Gastrocnemius medialis (tissue), 4 donors: Measurements from ENCODE around the gene CEACAM3. TPM values are rescaled to one million over a fixed set of nuclear protein-coding genes. Genes with fewer than 3 reads are reported as not detected.
A peak's percentile ranks its signal among the peaks of the same experiment; 100 is the strongest.
"Not testable (repeated sequence)": the region's sequence is repeated elsewhere in the genome, so short reads cannot be mapped to it uniquely, and the experiment has no call there.

Experiments
- ATAC-seq, 2 donors: fragments of 150-250 bp; one replicate each; pipeline ENCODE4 v1.9.1; 2016
- DNase-seq, 2 donors: peaks; one replicate each; pipeline ENCODE4 v3.0.0-alpha.2; 2019
- H3K27ac ChIP-seq, 4 donors: fragments of 200-600 bp; sonication (generic); 1 replicate in 1 of 4; 2 replicates in 3 of 4; pipeline ENCODE4 v1.5.1; 2016 to 2018; ENCODE audit warnings: mild to moderate bottlenecking in 2 of 4, moderate library complexity in 1 of 4
- H3K27me3 ChIP-seq, 3 donors: fragments of 200-600 bp; sonication (generic) in 2 of 3; 1 replicate in 1 of 3; 2 replicates in 2 of 3; pipeline versions ENCODE4 v1.5.1 to v1.6.0; 2016 to 2019; ENCODE audit warnings: mild to moderate bottlenecking in 1 of 3, moderate library complexity in 1 of 3
- H3K36me3 ChIP-seq, 2 donors: fragments of 200-600 bp; sonication (generic) in 1 of 2; one replicate each; pipeline ENCODE4 v1.5.1; 2017 to 2018
- H3K4me1 ChIP-seq, 2 donors: fragments of 200-600 bp; sonication (generic) in 1 of 2; one replicate each; pipeline ENCODE4 v1.5.1; 2016 to 2017; ENCODE audit warnings: mild to moderate bottlenecking in 2 of 2
- H3K4me3 ChIP-seq, 4 donors: fragments of 200-600 bp; sonication (generic) in 3 of 4; 1 replicate in 1 of 4; 2 replicates in 3 of 4; pipeline ENCODE4 v1.5.1; 2016 to 2019; ENCODE audit warnings: mild to moderate bottlenecking in 2 of 4
- H3K9me3 ChIP-seq, 3 donors: fragments of 200-600 bp; sonication (generic) in 2 of 3; 1 replicate in 1 of 3; 2 replicates in 2 of 3; pipeline ENCODE4 v1.5.1; 2016 to 2019
- POLR2A ChIP-seq, 2 donors: fragments of 450-650 bp; IDR thresholded peaks; one replicate each; pipeline ENCODE4 v1.6.1; 2017; ENCODE audit warnings: antibody characterized with exemption in 2 of 2, mild to moderate bottlenecking in 2 of 2, moderate library complexity in 2 of 2
- in situ Hi-C, 4 donors: fragments of 200-750 bp; cut with MboI; loops; one replicate each; pipeline versions ENCODE4 v1.15.0 to v1.8.0; 2017; ENCODE audit warnings: low sequenced_read_pairs in 4 of 4
- intact Hi-C: fragments of 100-400 bp; cut with DNase I; formaldehyde crosslinking; loops from one replicate; pipeline ENCODE4 v1.15.1; 2023; ENCODE audit warnings: low total_unique reads
- total RNA-seq, 4 donors: library from RNA; depleted of rRNA; stranded (reverse); fragments of >200 nt; gene quantifications; one replicate each; pipeline versions ENCODE4 v1.1.0 to v1.2.3, GENCODE V29; 2016
- TF ChIP-seq, protein P1 (sequence below), 5 experiments: fragments of 450-650 bp in 3 of 5; fragments of 200-600 bp in 2 of 5; sonication (generic) in 2 of 5; IDR thresholded peaks in 4 of 5; conservative IDR thresholded peaks in 1 of 5; 1 replicate in 4 of 5; 2 replicates in 1 of 5; pipeline ENCODE4 v1.5.1; 2016 to 2019; ENCODE audit warnings: antibody characterized with exemption in 5 of 5, mild to moderate bottlenecking in 3 of 5, moderate library complexity in 3 of 5

The CEACAM3 gene
- total RNA-seq, 4 donors from 2014 or later = not detected

DNA sequence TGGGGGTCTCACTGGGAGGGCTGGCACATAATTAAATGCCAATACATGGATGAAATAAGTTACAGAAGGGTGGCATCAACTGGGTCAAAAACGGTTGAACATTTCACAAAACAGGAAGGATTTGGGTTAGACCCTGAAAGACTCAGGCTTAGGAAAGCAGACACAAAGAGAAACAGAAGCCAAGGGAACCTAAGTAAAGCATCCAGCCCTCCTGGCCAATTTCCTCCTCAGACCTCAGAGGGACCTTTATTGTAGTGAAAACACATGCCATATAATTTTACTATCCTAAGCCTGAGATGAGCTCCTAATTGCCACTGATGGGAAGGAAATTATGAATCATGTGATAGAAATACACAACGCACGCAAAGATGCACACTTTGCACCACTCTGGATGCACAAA lies 12.1 kb upstream of the CEACAM3 start:
- in situ Hi-C loops = no loop called here
- TF ChIP-seq POLR2A (IDR thresholded peaks at IDR 0.05) = no peak
- TF ChIP-seq, protein P1, sequence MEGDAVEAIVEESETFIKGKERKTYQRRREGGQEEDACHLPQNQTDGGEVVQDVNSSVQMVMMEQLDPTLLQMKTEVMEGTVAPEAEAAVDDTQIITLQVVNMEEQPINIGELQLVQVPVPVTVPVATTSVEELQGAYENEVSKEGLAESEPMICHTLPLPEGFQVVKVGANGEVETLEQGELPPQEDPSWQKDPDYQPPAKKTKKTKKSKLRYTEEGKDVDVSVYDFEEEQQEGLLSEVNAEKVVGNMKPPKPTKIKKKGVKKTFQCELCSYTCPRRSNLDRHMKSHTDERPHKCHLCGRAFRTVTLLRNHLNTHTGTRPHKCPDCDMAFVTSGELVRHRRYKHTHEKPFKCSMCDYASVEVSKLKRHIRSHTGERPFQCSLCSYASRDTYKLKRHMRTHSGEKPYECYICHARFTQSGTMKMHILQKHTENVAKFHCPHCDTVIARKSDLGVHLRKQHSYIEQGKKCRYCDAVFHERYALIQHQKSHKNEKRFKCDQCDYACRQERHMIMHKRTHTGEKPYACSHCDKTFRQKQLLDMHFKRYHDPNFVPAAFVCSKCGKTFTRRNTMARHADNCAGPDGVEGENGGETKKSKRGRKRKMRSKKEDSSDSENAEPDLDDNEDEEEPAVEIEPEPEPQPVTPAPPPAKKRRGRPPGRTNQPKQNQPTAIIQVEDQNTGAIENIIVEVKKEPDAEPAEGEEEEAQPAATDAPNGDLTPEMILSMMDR (IDR thresholded peaks at IDR 0.05 in 4 of 5, conservative IDR thresholded peaks at IDR 0.05 in 1 of 5) = no peak
- H3K27ac ChIP-seq = no peak overlapping the region
- H3K4me3 ChIP-seq = no peak overlapping the region
- ATAC-seq = no peak
- peaks cover 14 to 21% (median 17%) of the 10 kb centered on the region in 3 donors for H3K27me3 ChIP-seq
- no peaks in the 10 kb centered on the region for H3K9me3 ChIP-seq
- H3K36me3 ChIP-seq = no peaks in the 10 kb centered on the region
- no peak for DNase-seq
- no peaks in the 10 kb centered on the region for H3K4me1 ChIP-seq
- intact Hi-C loops = no loop called here

DNA sequence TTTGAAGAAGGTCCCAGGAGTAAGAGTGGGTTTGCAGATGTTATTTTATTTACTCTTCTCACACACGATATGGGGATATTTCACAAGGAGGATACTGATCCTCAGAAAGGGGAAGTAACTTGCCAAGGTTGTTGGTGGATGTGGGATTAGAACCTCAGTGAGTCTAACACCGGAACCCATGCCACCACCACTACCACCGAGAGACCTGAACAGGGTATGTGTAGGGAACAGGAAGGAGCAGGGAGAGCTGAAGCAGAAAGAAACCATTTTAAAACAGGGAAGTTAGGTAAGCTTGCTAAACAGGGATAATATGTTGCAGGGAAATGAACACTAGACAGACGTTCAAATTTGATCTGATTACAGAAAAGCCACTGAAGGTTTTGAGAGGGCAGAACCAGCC lies 11.6 kb upstream of the CEACAM3 start:
- DNase-seq (no peak), ATAC-seq (no peak)
- intact Hi-C loops = no loop called here
- H3K9me3 ChIP-seq = no peaks in the 10 kb centered on the region
- H3K4me3 ChIP-seq = no peak overlapping the region
- in situ Hi-C loops = no loop called here
- H3K36me3 ChIP-seq = no peaks in the 10 kb centered on the region
- TF ChIP-seq, protein P1 (IDR thresholded peaks at IDR 0.05 in 4 of 5, conservative IDR thresholded peaks at IDR 0.05 in 1 of 5) = no peak
- TF ChIP-seq POLR2A (IDR thresholded peaks at IDR 0.05) = no peak
- no peak overlapping the region for H3K27ac ChIP-seq
- H3K27me3 ChIP-seq = peaks cover 14 to 21% (median 17%) of the 10 kb centered on the region in 3 donors
- H3K4me1 ChIP-seq = no peaks in the 10 kb centered on the region

DNA sequence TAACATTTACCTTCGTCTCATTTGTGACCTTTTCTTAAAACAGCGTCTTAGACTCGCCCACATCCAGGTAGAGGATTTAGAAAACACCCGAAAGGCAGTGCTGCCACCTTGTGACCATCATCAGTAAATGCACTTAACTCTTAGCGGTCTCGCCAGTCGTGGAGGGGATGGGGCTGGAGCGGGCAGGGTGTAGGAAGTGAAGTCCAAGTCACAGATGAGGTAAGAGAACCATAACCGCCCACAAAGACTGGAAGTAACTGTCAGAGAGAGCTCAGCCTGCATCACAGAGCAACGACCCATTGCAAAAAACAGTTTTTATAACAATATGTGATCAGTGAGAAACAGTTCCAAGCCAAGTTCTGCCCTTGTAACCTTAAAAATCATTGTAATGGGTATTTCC lies 10.7 kb upstream of the CEACAM3 start:
- no peaks in the 10 kb centered on the region for H3K4me1 ChIP-seq
- intact Hi-C loops = no loop called here
- no peaks in the 10 kb centered on the region for H3K36me3 ChIP-seq
- in situ Hi-C loops = no loop called here
- TF ChIP-seq, protein P1 (IDR thresholded peaks at IDR 0.05 in 4 of 5, conservative IDR thresholded peaks at IDR 0.05 in 1 of 5) = peak in 4 of 5 experiments; percentile 10 to 60 (median 40)
- no peak for TF ChIP-seq POLR2A (IDR thresholded peaks at IDR 0.05)
- DNase-seq (no peak), ATAC-seq (no peak)
- no peak overlapping the region for H3K27ac ChIP-seq
- no peak overlapping the region for H3K4me3 ChIP-seq
- H3K27me3 ChIP-seq = peaks cover 14 to 21% (median 17%) of the 10 kb centered on the region in 3 donors
- H3K9me3 ChIP-seq = no peaks in the 10 kb centered on the region

DNA sequence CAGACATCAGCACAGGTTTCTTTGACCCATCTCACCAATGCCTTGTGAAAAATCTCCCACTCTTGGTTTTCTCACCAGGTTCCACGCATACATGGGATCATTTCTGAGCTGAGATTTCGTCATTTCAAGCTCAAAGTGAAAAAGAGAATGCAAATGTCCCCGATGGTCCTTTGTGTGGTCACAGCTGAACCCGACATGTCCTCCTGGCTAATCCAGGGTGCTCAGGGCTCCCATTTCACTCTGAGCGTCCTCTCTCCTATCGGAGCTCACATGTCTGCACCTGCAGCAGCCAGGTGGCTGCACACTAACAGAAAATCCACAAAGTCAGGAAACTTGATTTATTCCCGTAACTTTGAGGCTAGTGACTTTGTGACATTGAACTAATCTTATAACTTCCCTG lies 9.3 kb upstream of the CEACAM3 start:
- Histone ChIP-seq H3K4me1 (no peaks in the 10 kb centered on the region), H3K27ac (no peak overlapping the region), H3K4me3 (no peak overlapping the region), H3K36me3 (no peaks in the 10 kb centered on the region), H3K27me3 (peaks cover 14 to 17% (median 16%) of the 10 kb centered on the region in 3 donors), H3K9me3 (no peaks in the 10 kb centered on the region)
- no peak for ATAC-seq
- intact Hi-C loops (no loop called here), in situ Hi-C loops (no loop called here)
- TF ChIP-seq POLR2A (IDR thresholded peaks at IDR 0.05) = no peak
- TF ChIP-seq, protein P1 (IDR thresholded peaks at IDR 0.05 in 4 of 5, conservative IDR thresholded peaks at IDR 0.05 in 1 of 5) = no peak
- DNase-seq = no peak

DNA sequence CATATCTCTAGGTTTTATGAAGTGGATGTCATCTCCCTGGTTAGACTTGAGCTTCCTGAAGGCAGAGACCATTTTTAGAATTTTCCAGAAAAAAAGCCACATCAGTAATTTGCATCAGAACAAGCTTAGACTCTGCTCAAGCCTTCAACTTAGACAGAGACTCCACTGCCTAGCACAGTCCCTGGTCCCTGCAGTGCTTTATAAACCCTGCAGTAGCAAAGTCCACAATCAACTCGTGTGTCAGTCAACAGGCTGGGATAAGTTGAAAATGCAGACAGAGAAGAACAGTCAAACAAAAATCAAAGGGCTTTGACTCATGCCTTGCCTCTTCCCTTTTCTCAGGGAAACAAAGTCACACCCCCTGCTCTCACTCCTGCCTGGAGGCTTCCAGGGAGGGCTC lies 7.9 kb upstream of the CEACAM3 start:
- ATAC-seq, H3K4me1 ChIP-seq, DNase-seq, in situ Hi-C loops, H3K36me3 ChIP-seq, H3K27ac ChIP-seq, intact Hi-C loops, H3K9me3 ChIP-seq, H3K4me3 ChIP-seq: not testable (repeated sequence)
- peaks cover 12 to 14% (median 13%) of the 10 kb centered on the region in 3 donors for H3K27me3 ChIP-seq

DNA sequence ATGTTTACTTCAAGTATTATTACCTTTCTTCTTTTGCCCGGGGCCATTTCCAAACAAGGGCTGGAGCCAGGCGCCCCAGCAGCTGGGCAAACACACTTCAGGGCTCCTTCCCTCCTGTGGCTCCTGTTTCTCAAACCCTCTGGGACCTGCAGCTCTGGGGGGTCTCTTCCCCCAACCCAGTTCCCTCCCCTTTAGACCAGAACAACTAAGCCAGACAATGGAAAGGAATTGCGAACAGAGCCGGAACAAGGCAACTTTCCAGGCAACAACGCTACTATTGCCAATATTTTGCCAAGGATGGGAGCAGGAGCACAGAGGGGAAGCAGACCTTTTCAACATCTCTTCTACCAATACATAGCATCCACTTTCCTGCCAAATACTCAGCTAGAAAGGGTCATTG lies 7.3 kb upstream of the CEACAM3 start:
- H3K9me3 ChIP-seq, DNase-seq, H3K27ac ChIP-seq, in situ Hi-C loops, H3K4me3 ChIP-seq, H3K36me3 ChIP-seq, intact Hi-C loops, ATAC-seq, H3K4me1 ChIP-seq: not testable (repeated sequence)
- H3K27me3 ChIP-seq = peaks cover 9 to 14% (median 11%) of the 10 kb centered on the region in 3 donors
